PC-3 (cell line): ENCODE results near the gene RGL3. TPM values are rescaled to one million over a fixed set of nuclear protein-coding genes. Genes with fewer than 3 reads are reported as not detected.

Experiments used
- ATAC-seq: fragments of 200-7000 bp; cut with Tn5 transposase; 2 replicates; pipeline ENCODE4 v1.9.1; 2020; ENCODE audit warnings: mild to moderate bottlenecking, moderate library complexity
- BruUV-seq: library from RNA; stranded (reverse); fragments of 400-500 nt; replicated peaks from 2 replicates; lab custom pipeline; 2021; lab: Mats Ljungman, UMichigan
- CTCF ChIA-PET: fragments of 300-600 bp; sonication (Branson Sonifier 250); formaldehyde crosslinking; loops from one replicate; lab custom pipeline; 2022; ENCODE audit warnings: antibody characterized with exemption; lab: Charles Lee
- POLR2A ChIA-PET: fragments of 300-600 bp; sonication (Branson Sonifier 250); formaldehyde crosslinking; loops from one replicate; lab custom pipeline; 2022; ENCODE audit warnings: antibody characterized with exemption; ENCODE audit not compliant: unreplicated experiment; lab: Charles Lee
- DNase-seq: peaks from one replicate; pipeline ENCODE4 v3.0.0-alpha.2; 2015
- H2AFZ ChIP-seq: fragments of 300-600 bp; sonication (generic); 2 replicates; pipeline ENCODE4 v1.6.0; 2016; ENCODE audit warnings: antibody characterized with exemption, low read length
- H3F3A ChIP-seq: fragments of 300-600 bp; sonication (generic); one replicate; pipeline ENCODE4 v1.6.0; 2017; ENCODE audit warnings: antibody characterized with exemption, low read length, control low read depth, mild to moderate bottlenecking; ENCODE audit not compliant: unreplicated experiment
- H3K27ac ChIP-seq: fragments of 300-600 bp; sonication (generic); 2 replicates; pipeline ENCODE4 v1.5.1; 2016; ENCODE audit warnings: mild to moderate bottlenecking, low read length
- H3K27me3 ChIP-seq: fragments of 300-600 bp; sonication (generic); 2 replicates; pipeline ENCODE4 v1.6.1; 2016; ENCODE audit warnings: low read length, mixed read lengths
- H3K36me3 ChIP-seq: fragments of 300-600 bp; sonication (generic); 2 replicates; pipeline ENCODE4 v1.6.1; 2016; ENCODE audit warnings: low read depth, mixed run types, low read length, mixed read lengths
- H3K4me1 ChIP-seq: fragments of 300-600 bp; sonication (generic); 2 replicates; pipeline ENCODE4 v1.5.1; 2016; ENCODE audit warnings: low read length; ENCODE audit not compliant: insufficient read depth
- H3K4me2 ChIP-seq: fragments of 300-600 bp; sonication (generic); 2 replicates; pipeline ENCODE4 v1.6.0; 2016; ENCODE audit warnings: low read length
- H3K4me3 ChIP-seq: fragments of 300-600 bp; sonication (generic); 2 replicates; pipeline ENCODE4 v1.5.1; 2016; ENCODE audit warnings: mild to moderate bottlenecking, low read length, mixed read lengths
- H3K79me2 ChIP-seq: fragments of 300-600 bp; sonication (generic); 2 replicates; pipeline ENCODE4 v1.6.1; 2017; ENCODE audit warnings: low read length, mixed read lengths
- H3K9ac ChIP-seq: fragments of 300-600 bp; sonication (generic); 2 replicates; pipeline ENCODE4 v1.6.0; 2016; ENCODE audit warnings: mild to moderate bottlenecking, low read length
- H3K9me2 ChIP-seq: fragments of 300-600 bp; sonication (generic); replicated peaks from 2 replicates; pipeline ENCODE4 v1.6.1; 2016; ENCODE audit warnings: mixed run types, low read length, mixed read lengths
- H3K9me3 ChIP-seq: fragments of 300-600 bp; sonication (generic); 2 replicates; pipeline ENCODE4 v1.6.1; 2016; ENCODE audit warnings: low read length, mixed read lengths
- H4K20me1 ChIP-seq: fragments of 300-600 bp; sonication (generic); 2 replicates; pipeline ENCODE4 v1.6.1; 2016; ENCODE audit warnings: low read length, mixed read lengths
- EZH2 ChIP-seq: fragments of 300-600 bp; sonication (generic); IDR thresholded peaks from one replicate; pipeline ENCODE4 v1.6.1; 2017; ENCODE audit warnings: antibody characterized with exemption, mild to moderate bottlenecking, low read length; ENCODE audit not compliant: unreplicated experiment
- EZH2phosphoT487 ChIP-seq: fragments of 300-600 bp; sonication (generic); IDR thresholded peaks from 2 replicates; pipeline ENCODE4 v1.6.1; 2018; ENCODE audit warnings: mild to moderate bottlenecking, antibody characterized with exemption, low read length, borderline replicate concordance
- intact Hi-C: fragments of 100-400 bp; cut with micrococcal nuclease; formaldehyde crosslinking; loops from 2 replicates; pipeline ENCODE4 v1.9.0; 2023
- total RNA-seq: library from RNA; depleted of rRNA; stranded (reverse); fragments of >200 nt; gene quantifications from 2 replicates; pipeline ENCODE4 v1.2.3, GENCODE V29; 2014
- TF ChIP-seq, protein P1 (sequence below): fragments of 300-600 bp; sonication (generic); conservative IDR thresholded peaks from 2 replicates; pipeline ENCODE4 v1.5.1; 2017; ENCODE audit warnings: antibody characterized with exemption, low read depth, mild to moderate bottlenecking, low read length

Gene RGL3
- total RNA-seq, 1 experiment from 2014 or later, result 23.5 TPM

- TF ChIP-seq EZH2 (no peak), EZH2phosphoT487 (no peak)
- TF ChIP-seq, protein P1, sequence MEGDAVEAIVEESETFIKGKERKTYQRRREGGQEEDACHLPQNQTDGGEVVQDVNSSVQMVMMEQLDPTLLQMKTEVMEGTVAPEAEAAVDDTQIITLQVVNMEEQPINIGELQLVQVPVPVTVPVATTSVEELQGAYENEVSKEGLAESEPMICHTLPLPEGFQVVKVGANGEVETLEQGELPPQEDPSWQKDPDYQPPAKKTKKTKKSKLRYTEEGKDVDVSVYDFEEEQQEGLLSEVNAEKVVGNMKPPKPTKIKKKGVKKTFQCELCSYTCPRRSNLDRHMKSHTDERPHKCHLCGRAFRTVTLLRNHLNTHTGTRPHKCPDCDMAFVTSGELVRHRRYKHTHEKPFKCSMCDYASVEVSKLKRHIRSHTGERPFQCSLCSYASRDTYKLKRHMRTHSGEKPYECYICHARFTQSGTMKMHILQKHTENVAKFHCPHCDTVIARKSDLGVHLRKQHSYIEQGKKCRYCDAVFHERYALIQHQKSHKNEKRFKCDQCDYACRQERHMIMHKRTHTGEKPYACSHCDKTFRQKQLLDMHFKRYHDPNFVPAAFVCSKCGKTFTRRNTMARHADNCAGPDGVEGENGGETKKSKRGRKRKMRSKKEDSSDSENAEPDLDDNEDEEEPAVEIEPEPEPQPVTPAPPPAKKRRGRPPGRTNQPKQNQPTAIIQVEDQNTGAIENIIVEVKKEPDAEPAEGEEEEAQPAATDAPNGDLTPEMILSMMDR, result no peak
- Histone ChIP-seq H3K9me2 (no peaks in the 10 kb centered on the region), H2AFZ (no peak overlapping the region), H3K27me3 (no peaks in the 10 kb centered on the region), H3K4me1 (no peaks in the 10 kb centered on the region), H3K27ac (no peak overlapping the region), H3K4me2 (no peak overlapping the region), H3F3A (no peaks in the 10 kb centered on the region), H3K36me3 (no peaks in the 10 kb centered on the region; the same call in 1 of the 2 replicates), H3K9me3 (no peaks in the 10 kb centered on the region), H3K79me2 (no peaks in the 10 kb centered on the region), H3K9ac (no peak overlapping the region), H4K20me1 (no peaks in the 10 kb centered on the region), H3K4me3 (no peak overlapping the region)
- intact Hi-C loops, result no loop called here
- POLR2A ChIA-PET, result no interaction called here
- BruUV-seq, result no TSS peak
- no peak for ATAC-seq
- CTCF ChIA-PET, result interaction anchor here (0.5 kb wide), 1 partner anchor 24 kb away, joined by 3 read pairs; no protein-coding TSS in a partner anchor
- no peak for DNase-seq
These were observed 17.1 kb downstream of the RGL3 start for GRCh38 chr19:11401808-11402543.

DNA sequence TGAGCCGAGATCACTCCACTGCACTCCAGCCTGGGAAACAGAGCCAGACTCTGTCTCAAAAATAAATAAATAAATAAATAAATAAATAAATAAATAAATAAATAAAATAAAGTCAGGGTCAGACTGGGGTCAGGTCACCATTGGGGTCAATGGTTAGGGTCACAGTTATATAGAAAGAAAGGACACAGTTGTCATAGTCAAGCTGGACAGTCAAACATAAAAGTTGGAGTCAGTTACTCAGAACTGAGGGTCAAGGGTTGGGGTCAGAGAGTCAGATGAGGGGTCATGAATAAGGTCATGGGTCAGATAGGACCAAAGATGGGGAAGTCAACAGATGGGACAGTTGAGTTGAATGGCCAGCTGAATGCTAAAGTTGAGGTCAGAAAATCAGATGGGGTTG, 18.3 kb downstream of the RGL3 start:
- H2AFZ ChIP-seq, result no peak overlapping the region
- H3K36me3 ChIP-seq, result no peaks in the 10 kb centered on the region; the same call in 1 of the 2 replicates
- no peak overlapping the region for H3K4me3 ChIP-seq
- CTCF ChIA-PET, result no interaction called here
- H3K4me2 ChIP-seq, result no peak overlapping the region
- POLR2A ChIA-PET, result no interaction called here
- H3K4me1 ChIP-seq, result no peaks in the 10 kb centered on the region
- H3K9me3 ChIP-seq, result no peaks in the 10 kb centered on the region
- H4K20me1 ChIP-seq, result no peaks in the 10 kb centered on the region
- H3K27me3 ChIP-seq, result no peaks in the 10 kb centered on the region
- no TSS peak for BruUV-seq
- no peak for TF ChIP-seq EZH2phosphoT487
- H3K79me2 ChIP-seq, result no peaks in the 10 kb centered on the region
- intact Hi-C loops, result no loop called here
- no peaks in the 10 kb centered on the region for H3F3A ChIP-seq
- no peak overlapping the region for H3K9ac ChIP-seq
- no peak for ATAC-seq
- H3K9me2 ChIP-seq, result no peaks in the 10 kb centered on the region
- no peak overlapping the region for H3K27ac ChIP-seq
- DNase-seq, result no peak

- no peaks in the 10 kb centered on the region for H3F3A ChIP-seq
- no peak overlapping the region for H3K4me2 ChIP-seq
- H3K27ac ChIP-seq, result no peak overlapping the region
- no peak overlapping the region for H2AFZ ChIP-seq
- TF ChIP-seq, protein P1, result no peak
- intact Hi-C loops, result no loop called here
- no peaks in the 10 kb centered on the region for H4K20me1 ChIP-seq
- H3K27me3 ChIP-seq, result no peaks in the 10 kb centered on the region
- no peaks in the 10 kb centered on the region for H3K9me3 ChIP-seq
- no peaks in the 10 kb centered on the region; the same call in 1 of the 2 replicates for H3K36me3 ChIP-seq
- H3K9me2 ChIP-seq, result no peaks in the 10 kb centered on the region
- DNase-seq (no peak), ATAC-seq (no peak)
- H3K79me2 ChIP-seq, result no peaks in the 10 kb centered on the region
- no peak overlapping the region for H3K9ac ChIP-seq
- no peaks in the 10 kb centered on the region for H3K4me1 ChIP-seq
- no TSS peak for BruUV-seq
- no peak overlapping the region for H3K4me3 ChIP-seq
- ChIA-PET POLR2A (no interaction called here), CTCF (no interaction called here)
These were observed 19.4 kb downstream of the RGL3 start for GRCh38 chr19:11399667-11400066.
